Activated T-cell treated with anti-CD3 and anti-CD28 coated beads, Interleukin-2, amount 50 U/mL, for 4 hours (primary cell): ENCODE results near the gene B3GALNT2. TPM values are rescaled to one million over a fixed set of nuclear protein-coding genes. Genes with fewer than 3 reads are reported as not detected.

Experiments
- ATAC-seq, 2 donors: fragments of 200-7000 bp; cut with Tn5 transposase; one replicate each; pipeline ENCODE4 v1.10.0; 2021
- DNase-seq: peaks from one replicate; pipeline ENCODE4 v3.0.0-alpha.2; 2020
- H3K27me3 Mint-ChIP-seq: one replicate; pipeline ENCODE4 v1.8.0; 2021; ENCODE audit warnings: low read depth, mixed read lengths
- H3K36me3 Mint-ChIP-seq: one replicate; pipeline ENCODE4 v1.8.0; 2022; ENCODE audit warnings: mixed read lengths; ENCODE audit not compliant: insufficient read depth
- H3K4me1 Mint-ChIP-seq: one replicate; pipeline ENCODE4 v1.8.0; 2021; ENCODE audit warnings: low read depth, mixed read lengths
- H3K4me3 Mint-ChIP-seq: one replicate; pipeline ENCODE4 v1.8.0; 2021; ENCODE audit warnings: mild to moderate bottlenecking, moderate library complexity, mixed read lengths
- H3K9me3 Mint-ChIP-seq: one replicate; pipeline ENCODE4 v1.8.0; 2021; ENCODE audit warnings: mixed read lengths
- total RNA-seq, 3 donors: library from RNA; stranded (reverse); gene quantifications; one replicate each; pipeline ENCODE4 v1.2.1, GENCODE V29; 2021

The B3GALNT2 gene
- total RNA-seq, 3 donors from 2014 or later = 9.3 to 11.9 (median 10.2) TPM

- Mint-ChIP-seq H3K36me3 (peaks cover 10% of the 10 kb centered on the region), H3K4me3 (no peak overlapping the region), H3K9me3 (no peaks in the 10 kb centered on the region), H3K27me3 (no peaks in the 10 kb centered on the region), H3K4me1 (peaks cover 9% of the 10 kb centered on the region)
- DNase-seq (peak; percentile 62), ATAC-seq (peak in 1 of 2 donors; percentile 74)
Observed at GRCh38 chr1:235417086-235417697, 87.1 kb downstream of the B3GALNT2 start.

DNA sequence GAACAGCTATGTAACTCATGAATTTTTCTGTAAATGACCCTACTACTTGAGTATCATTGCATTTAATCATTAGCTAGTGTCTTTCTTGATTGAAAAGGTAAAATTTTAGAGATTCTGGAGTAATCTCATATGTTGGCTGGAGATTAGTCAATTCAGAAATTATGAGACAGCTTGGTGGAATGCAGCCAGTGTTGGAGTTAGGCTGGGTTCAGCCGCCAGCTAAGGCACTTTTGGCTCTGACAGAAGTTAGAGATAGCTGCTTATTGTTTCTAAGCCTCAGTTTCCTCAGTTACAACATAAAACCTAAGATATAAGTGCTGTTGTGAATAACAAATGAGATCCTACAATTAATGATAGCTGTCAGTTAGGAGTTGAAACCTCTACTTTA is 87.6 kb downstream of the B3GALNT2 start:
- no peak for ATAC-seq
- Mint-ChIP-seq H3K36me3 (peaks cover 10% of the 10 kb centered on the region), H3K4me3 (no peak overlapping the region), H3K9me3 (no peaks in the 10 kb centered on the region), H3K4me1 (peaks cover 5% of the 10 kb centered on the region), H3K27me3 (no peaks in the 10 kb centered on the region)
- no peak for DNase-seq

DNA sequence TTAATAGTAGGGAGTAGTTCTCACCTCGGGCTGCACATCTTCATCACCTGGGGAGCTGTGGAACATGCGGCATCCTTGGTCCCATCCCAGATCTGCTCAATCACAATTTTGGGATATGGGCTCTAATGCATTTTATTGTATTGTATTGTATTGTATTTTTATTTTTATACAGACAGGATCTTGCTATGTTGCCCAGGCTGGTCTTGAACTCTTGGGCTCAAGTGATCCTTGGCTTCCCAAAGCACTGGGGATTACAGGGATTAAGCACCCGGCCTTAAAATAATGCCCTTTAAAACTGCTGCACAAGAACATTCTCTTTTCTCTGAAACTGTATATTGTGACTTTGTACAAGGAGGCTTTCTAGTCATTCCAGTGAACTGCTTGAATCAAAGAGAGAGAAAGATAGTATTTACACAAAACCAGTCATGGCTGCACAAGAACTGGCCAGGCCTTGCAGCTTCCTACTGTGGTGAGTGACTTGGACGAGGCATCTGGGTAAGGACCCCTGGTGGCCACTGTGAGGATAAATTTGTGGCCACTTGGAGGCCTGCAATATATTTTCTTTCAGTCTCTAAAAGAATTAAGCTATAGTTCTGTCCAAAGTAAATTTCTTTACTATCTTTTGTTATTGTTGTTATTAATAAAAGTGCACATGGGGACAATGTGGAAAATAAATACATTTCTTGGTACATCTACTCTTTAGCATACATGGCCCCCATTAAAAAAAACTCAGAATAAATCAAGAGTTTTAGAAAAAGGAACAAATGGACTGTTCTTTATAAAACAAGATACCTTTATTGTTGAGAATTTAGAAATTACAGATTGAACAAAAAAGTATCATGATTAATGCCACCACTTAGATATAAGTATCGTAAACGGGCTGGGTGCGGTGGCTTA is 89.0 kb downstream of the B3GALNT2 start:
- no peaks in the 10 kb centered on the region for H3K9me3 Mint-ChIP-seq
- H3K4me1 Mint-ChIP-seq = peaks cover 4% of the 10 kb centered on the region
- H3K36me3 Mint-ChIP-seq = peaks cover 10% of the 10 kb centered on the region
- peak; percentile 49 for DNase-seq
- no peaks in the 10 kb centered on the region for H3K27me3 Mint-ChIP-seq
- peak; percentile 77 to 78 for ATAC-seq
- no peak overlapping the region for H3K4me3 Mint-ChIP-seq

- Mint-ChIP-seq H3K9me3 (no peaks in the 10 kb centered on the region), H3K36me3 (peaks cover 7% of the 10 kb centered on the region), H3K4me1 (peaks cover 6% of the 10 kb centered on the region), H3K27me3 (no peaks in the 10 kb centered on the region), H3K4me3 (no peak overlapping the region)
- no peak for ATAC-seq
- DNase-seq = no peak
Observed at GRCh38 chr1:235411489-235412486, 92.5 kb downstream of the B3GALNT2 start.

DNA sequence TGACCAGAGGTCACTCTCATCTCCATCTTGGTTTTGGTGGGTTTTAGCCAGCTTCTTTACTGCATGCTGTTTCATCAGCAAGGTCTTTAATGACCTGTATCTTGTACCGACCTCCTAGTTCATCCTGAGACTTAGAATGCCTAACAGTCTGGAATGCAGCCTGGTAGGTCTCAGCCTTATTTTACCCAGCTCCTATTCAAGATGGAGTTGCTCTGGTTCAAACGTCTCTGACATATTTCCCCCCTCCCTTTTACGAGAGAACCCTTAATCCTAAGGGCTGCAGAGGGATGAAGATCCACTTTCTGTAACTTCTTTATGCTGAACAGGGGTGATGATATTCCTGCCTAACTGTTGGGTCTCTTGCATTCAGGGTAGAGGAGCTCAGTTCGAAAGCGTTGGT is 93.8 kb downstream of the B3GALNT2 start:
- H3K4me1 Mint-ChIP-seq = peaks cover 6% of the 10 kb centered on the region
- ATAC-seq (no peak), DNase-seq (no peak)
- H3K9me3 Mint-ChIP-seq = no peaks in the 10 kb centered on the region
- no peaks in the 10 kb centered on the region for H3K27me3 Mint-ChIP-seq
- no peak overlapping the region for H3K4me3 Mint-ChIP-seq
- H3K36me3 Mint-ChIP-seq = peaks cover 7% of the 10 kb centered on the region

GRCh38 chr1:235409042-235409820 is 95.0 kb downstream of the B3GALNT2 start:
- no peak for ATAC-seq
- Mint-ChIP-seq H3K4me1 (peaks cover 6% of the 10 kb centered on the region), H3K27me3 (no peaks in the 10 kb centered on the region)

GRCh38 chr1:235408503-235408960 is 95.7 kb downstream of the B3GALNT2 start:
- Mint-ChIP-seq H3K36me3 (peaks cover 4% of the 10 kb centered on the region), H3K4me1 (peaks cover 6% of the 10 kb centered on the region), H3K9me3 (no peaks in the 10 kb centered on the region), H3K27me3 (no peaks in the 10 kb centered on the region), H3K4me3 (no peak overlapping the region)
- no peak for ATAC-seq
- no peak for DNase-seq

More at GRCh38 chr1:235409042-235409820, 95.0 kb downstream of the B3GALNT2 start:
- H3K4me3 Mint-ChIP-seq = no peak overlapping the region
- no peak for DNase-seq
- peaks cover 5% of the 10 kb centered on the region for H3K36me3 Mint-ChIP-seq
- H3K9me3 Mint-ChIP-seq = no peaks in the 10 kb centered on the region

DNA sequence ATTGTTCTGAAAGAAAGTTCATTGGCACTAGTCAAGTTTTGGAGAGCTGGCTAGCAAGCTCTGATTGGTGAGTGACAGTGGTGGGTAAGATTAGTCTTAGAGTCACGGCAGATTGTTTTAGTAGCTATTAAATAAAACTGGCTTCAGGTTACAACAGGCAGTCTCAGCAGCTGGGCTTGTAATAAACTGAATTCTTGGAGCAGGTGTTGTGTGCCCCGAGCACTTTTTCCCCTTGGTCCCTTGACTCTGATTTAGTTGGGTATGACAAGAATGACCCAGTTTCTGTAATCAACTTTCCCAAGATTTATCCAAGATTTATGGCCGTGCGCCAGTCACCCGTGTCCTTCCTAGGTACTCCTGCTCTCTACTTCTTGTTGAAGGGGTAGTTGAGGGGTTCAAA is 96.8 kb downstream of the B3GALNT2 start:
- DNase-seq = no peak
- ATAC-seq = no peak
- peaks cover 4% of the 10 kb centered on the region for H3K4me1 Mint-ChIP-seq
- H3K4me3 Mint-ChIP-seq = no peak overlapping the region
- H3K36me3 Mint-ChIP-seq = peaks cover 5% of the 10 kb centered on the region
- H3K27me3 Mint-ChIP-seq = no peaks in the 10 kb centered on the region
- H3K9me3 Mint-ChIP-seq = no peaks in the 10 kb centered on the region

GRCh38 chr1:235404190-235404589 is 100.1 kb downstream of the B3GALNT2 start:
- Mint-ChIP-seq H3K36me3 (peaks cover 9% of the 10 kb centered on the region), H3K4me3 (no peak overlapping the region), H3K4me1 (peaks cover 2% of the 10 kb centered on the region), H3K27me3 (no peaks in the 10 kb centered on the region), H3K9me3 (no peaks in the 10 kb centered on the region)
- ATAC-seq = no peak
- DNase-seq = no peak

GRCh38 chr1:235403593-235403992 is 100.7 kb downstream of the B3GALNT2 start:
- Mint-ChIP-seq H3K9me3 (no peaks in the 10 kb centered on the region), H3K36me3 (peaks cover 9% of the 10 kb centered on the region), H3K27me3 (no peaks in the 10 kb centered on the region), H3K4me3 (no peak overlapping the region), H3K4me1 (peaks cover 2% of the 10 kb centered on the region)
- ATAC-seq = no peak
- no peak for DNase-seq

DNA sequence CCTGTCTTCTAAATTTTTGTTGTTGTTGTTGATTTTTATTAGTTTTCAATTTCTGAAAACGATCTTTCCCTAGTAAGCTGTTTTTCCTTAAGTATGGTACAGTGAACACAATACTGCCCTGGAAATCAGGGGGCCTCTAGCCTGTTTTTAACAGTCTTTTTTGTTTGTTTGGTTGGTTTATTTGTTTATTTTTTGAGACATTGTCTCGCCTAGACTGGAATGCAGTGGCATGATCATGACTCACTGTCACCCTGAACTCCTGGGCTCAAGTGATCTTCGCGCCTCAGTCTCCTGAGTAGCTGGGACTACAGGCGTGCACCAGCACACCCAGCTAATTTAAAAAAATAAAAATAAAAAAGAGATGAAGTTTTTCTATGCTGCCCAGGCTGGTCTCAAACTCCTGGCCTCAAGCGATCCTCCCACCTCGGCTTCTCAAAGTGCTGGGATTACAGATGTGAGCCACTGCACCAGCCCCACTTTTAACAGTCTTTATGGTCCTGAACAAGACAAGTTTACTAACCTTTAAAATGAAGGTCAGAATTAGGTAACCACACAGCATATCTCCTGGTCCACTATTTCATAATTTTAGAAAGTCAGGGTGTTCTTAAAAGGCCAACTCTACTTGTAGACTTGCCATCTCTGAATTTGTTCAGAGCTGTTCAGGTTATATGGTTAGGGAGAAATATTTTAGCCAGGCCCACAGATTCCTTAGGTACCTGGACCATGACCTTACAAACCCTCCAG is 101.6 kb downstream of the B3GALNT2 start:
- H3K4me3 Mint-ChIP-seq = no peak overlapping the region
- ATAC-seq (no peak), DNase-seq (no peak)
- peaks cover 1% of the 10 kb centered on the region for H3K4me1 Mint-ChIP-seq
- H3K9me3 Mint-ChIP-seq = no peaks in the 10 kb centered on the region
- H3K36me3 Mint-ChIP-seq = peaks cover 9% of the 10 kb centered on the region
- no peaks in the 10 kb centered on the region for H3K27me3 Mint-ChIP-seq

DNA sequence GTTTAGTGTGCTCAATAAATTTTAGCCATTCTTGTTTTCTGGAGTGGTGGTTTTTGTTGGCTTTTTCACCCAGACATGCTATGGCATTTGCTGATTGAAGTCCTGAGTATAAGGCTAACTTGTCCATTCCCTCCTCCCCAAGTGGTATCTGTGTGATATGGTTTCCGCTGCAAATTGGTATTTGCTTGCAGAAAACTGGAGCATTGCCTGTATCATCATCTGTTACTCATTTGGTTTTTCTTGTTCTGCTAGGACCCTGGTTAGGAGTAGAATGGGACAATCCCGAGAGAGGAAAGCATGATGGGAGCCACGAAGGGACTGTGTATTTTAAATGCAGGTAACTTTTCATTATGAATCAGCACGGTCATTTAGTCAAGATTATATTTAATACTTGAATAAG is 103.0 kb downstream of the B3GALNT2 start:
- Mint-ChIP-seq H3K9me3 (no peaks in the 10 kb centered on the region), H3K4me1 (peaks cover 4% of the 10 kb centered on the region), H3K27me3 (no peaks in the 10 kb centered on the region), H3K4me3 (no peak overlapping the region), H3K36me3 (peaks cover 13% of the 10 kb centered on the region)
- no peak for DNase-seq
- no peak for ATAC-seq
